NB4 (cell line): ENCODE data around the gene COL6A3.

Experiments used
- CTCF ChIP-seq: IDR thresholded peaks from one replicate; pipeline ENCODE4 v1.5.1; 2012; ENCODE audit warnings: low read depth, low read length
- MAX ChIP-seq: IDR thresholded peaks from 2 replicates; pipeline ENCODE4 v1.6.1; 2011; ENCODE audit warnings: low read depth, low read length

GRCh38 chr2:237408335-237409000 is 5.5 kb downstream of the COL6A3 start:
- TF ChIP-seq CTCF (no peak), MAX (no peak)
